GM12878 (cell line): ENCODE results near the gene MNT. TPM values are rescaled to one million over a fixed set of nuclear protein-coding genes. Genes with fewer than 3 reads are reported as not detected.

Experiments used
- ATAC-seq: fragments of 200-7000 bp; cut with Tn5 transposase; 3 replicates; pipeline ENCODE4 v1.9.1; 2020; ENCODE audit warnings: mild to moderate bottlenecking, moderate library complexity
- BruUV-seq: library from RNA; stranded (reverse); fragments of 400-500 nt; replicated peaks from 2 replicates; lab custom pipeline; 2021; lab: Mats Ljungman, UMichigan
- CTCF ChIA-PET: fragments of 300-600 bp; sonication (Branson Sonifier 250); formaldehyde crosslinking; extraction: SDS; loops from one replicate; lab custom pipeline; 2021; ENCODE audit warnings: inconsistent platforms; lab: Yijun Ruan, JAX
- POLR2A ChIA-PET: fragments of 350-600 bp; formaldehyde crosslinking; extraction: SDS; loops from one replicate; lab custom pipeline; 2021; ENCODE audit warnings: inconsistent platforms; lab: Charles Lee
- RAD21 ChIA-PET: fragments of 300-600 bp; sonication (Branson Sonifier 250); formaldehyde crosslinking; loops from one replicate; lab custom pipeline; 2023; ENCODE audit warnings: antibody characterized with exemption; ENCODE audit not compliant: unreplicated experiment; lab: Charles Lee
- SMC1A ChIA-PET: fragments of 300-600 bp; sonication (Branson Sonifier 250); formaldehyde crosslinking; loops from one replicate; lab custom pipeline; 2023; ENCODE audit not compliant: unreplicated experiment, uncharacterized antibody; lab: Charles Lee
- DNase-seq: peaks from one replicate; pipeline ENCODE4 v3.0.0-alpha.2; 2011; ENCODE audit warnings: low read depth, low spot score
- FAIRE-seq: peaks from 3 replicates; lab custom pipeline; 2011; peaks lifted over from hg19 to GRCh38; lab: Jason Lieb, UNC
- H2AFZ ChIP-seq: 2 replicates; pipeline ENCODE4 v1.6.0; 2011; ENCODE audit warnings: low read depth, low read length, control low read depth; ENCODE audit not compliant: control insufficient read depth
- H3K27ac ChIP-seq: 2 replicates; pipeline ENCODE4 v1.5.1; 2011; ENCODE audit warnings: control low read depth; ENCODE audit not compliant: control insufficient read depth, insufficient read depth
- H3K27me3 ChIP-seq, 2 experiments: replicated peaks in 1 of 2; 2 replicates each; pipeline versions ENCODE4 v1.6.0 to v1.6.1; 2011; ENCODE audit warnings: low read length in 1 of 2; ENCODE audit not compliant: control insufficient read depth in 2 of 2, insufficient read depth in 2 of 2
- H3K36me3 ChIP-seq, 2 experiments: 2 replicates each; pipeline ENCODE4 v1.5.1; 2011; ENCODE audit warnings: low read length in 1 of 2; ENCODE audit not compliant: control insufficient read depth in 2 of 2, insufficient read depth in 2 of 2
- H3K4me1 ChIP-seq: 2 replicates; pipeline ENCODE4 v1.6.1; 2011; ENCODE audit warnings: mild to moderate bottlenecking, low read length, moderate library complexity, mixed read lengths; ENCODE audit not compliant: control insufficient read depth, insufficient read depth
- H3K4me2 ChIP-seq: 2 replicates; pipeline ENCODE4 v1.6.0; 2011; ENCODE audit warnings: control low read depth; ENCODE audit not compliant: control insufficient read depth, insufficient read depth
- H3K4me3 ChIP-seq: fragments of 200-600 bp; sonication (generic); 2 replicates; pipeline ENCODE4 v1.5.1; 2016
- H3K79me2 ChIP-seq: 2 replicates; pipeline ENCODE4 v1.6.0; 2011; ENCODE audit warnings: low read length; ENCODE audit not compliant: control insufficient read depth, insufficient read depth
- H3K9ac ChIP-seq: 2 replicates; pipeline ENCODE4 v1.8.0; 2011; ENCODE audit warnings: low read length, control low read depth, mixed read lengths; ENCODE audit not compliant: control insufficient read depth, insufficient read depth
- H3K9me3 ChIP-seq: replicated peaks from 3 replicates; pipeline ENCODE4 v1.5.1; 2011; ENCODE audit warnings: mild to moderate bottlenecking, low read length; ENCODE audit not compliant: control insufficient read depth, insufficient read depth
- H4K20me1 ChIP-seq: 2 replicates; pipeline ENCODE4 v1.6.0; 2011; ENCODE audit not compliant: control insufficient read depth, insufficient read depth
- ASH2L ChIP-seq: fragments of 300-600, 200-600 bp; sonication (generic); IDR thresholded peaks from 2 replicates; pipeline ENCODE4 v1.6.1; 2017; ENCODE audit warnings: low read depth, mild to moderate bottlenecking, borderline replicate concordance
- ATF7 ChIP-seq: fragments of 450-650 bp; IDR thresholded peaks from 2 replicates; pipeline ENCODE4 v1.6.1; 2016; ENCODE audit warnings: low read depth, mild to moderate bottlenecking
- CBFB ChIP-seq: IDR thresholded peaks from 2 replicates; pipeline ENCODE4 v1.6.1; 2016; ENCODE audit warnings: antibody characterized with exemption, low read depth
- CHD1 ChIP-seq: IDR thresholded peaks from 2 replicates; pipeline ENCODE4 v1.6.1; 2012; ENCODE audit warnings: low read depth, low read length, improper control_type of control experiment
- FOXK2 ChIP-seq: fragments of 450-650 bp; IDR thresholded peaks from 2 replicates; pipeline ENCODE4 v1.6.1; 2017; ENCODE audit warnings: mild to moderate bottlenecking, moderate library complexity
- HCFC1 ChIP-seq: fragments of 150-350 bp; IDR thresholded peaks from 2 replicates; pipeline ENCODE4 v1.6.1; 2014; ENCODE audit warnings: low read length
- HDGF ChIP-seq: fragments of 450-650 bp; IDR thresholded peaks from 2 replicates; pipeline ENCODE4 v1.6.1; 2016; ENCODE audit warnings: antibody characterized with exemption
- JUNB ChIP-seq: IDR thresholded peaks from 2 replicates; pipeline ENCODE4 v1.6.1; 2016; ENCODE audit warnings: antibody characterized with exemption, mild to moderate bottlenecking
- JUND ChIP-seq: IDR thresholded peaks from 2 replicates; pipeline ENCODE4 v1.6.1; 2012; ENCODE audit warnings: low read depth, mild to moderate bottlenecking, low read length, improper control_type of control experiment, moderate library complexity
- MEF2A ChIP-seq: IDR thresholded peaks from 2 replicates; pipeline ENCODE4 v1.6.1; 2011; ENCODE audit warnings: low read depth, mild to moderate bottlenecking, low read length, moderate library complexity; ENCODE audit not compliant: insufficient read depth
- NBN ChIP-seq: fragments of 450-650 bp; IDR thresholded peaks from 2 replicates; pipeline ENCODE4 v1.6.1; 2016
- NR2C1 ChIP-seq: fragments of 450-650 bp; IDR thresholded peaks from 2 replicates; pipeline ENCODE4 v1.6.1; 2017; ENCODE audit warnings: antibody characterized with exemption, mild to moderate bottlenecking, moderate library complexity
- NR2F1 ChIP-seq: fragments of 450-650 bp; conservative IDR thresholded peaks from 2 replicates; pipeline ENCODE4 v1.6.1; 2017; ENCODE audit warnings: mild to moderate bottlenecking
- RAD21 ChIP-seq: IDR thresholded peaks from 2 replicates; pipeline ENCODE4 v1.6.1; 2011; ENCODE audit warnings: mild to moderate bottlenecking, low read depth, low read length, moderate library complexity; ENCODE audit not compliant: insufficient read depth
- RAD51 ChIP-seq: fragments of 450-650 bp; IDR thresholded peaks from 2 replicates; pipeline ENCODE4 v1.6.1; 2016; ENCODE audit warnings: moderate library complexity, mild to moderate bottlenecking, inconsistent platforms
- STAT3 ChIP-seq: IDR thresholded peaks from 2 replicates; pipeline ENCODE4 v1.6.1; 2011; ENCODE audit warnings: low read depth, low read length, improper control_type of control experiment
- SUZ12 ChIP-seq: fragments of 200-600 bp; sonication (generic); IDR thresholded peaks from one replicate; pipeline ENCODE4 v1.6.1; 2018; ENCODE audit warnings: antibody characterized with exemption, mild to moderate bottlenecking; ENCODE audit not compliant: unreplicated experiment
- YY1 ChIP-seq: IDR thresholded peaks from 2 replicates; pipeline ENCODE4 v1.6.1; 2011; ENCODE audit warnings: low read depth, mild to moderate bottlenecking, low read length
- ZNF622 ChIP-seq: fragments of 450-650 bp; IDR thresholded peaks from 2 replicates; pipeline ENCODE4 v1.6.1; 2017; ENCODE audit warnings: mild to moderate bottlenecking, inconsistent platforms
- WGBS: methylation state at CpG from one replicate; pipeline ENCODE4 v1.1.6; 2016; ENCODE audit warnings: low lambda C conversion rate; ENCODE audit not compliant: insufficient replicate concordance, insufficient coverage; ENCODE audit errors: missing lambda C conversion rate; 5-methylcytosine and 5-hydroxymethylcytosine counted together
- in situ Hi-C: fragments of 300-500 bp; cut with MboI; formaldehyde crosslinking; loops from 9 replicates; pipeline ENCODE4 v1.14.3; 2018; ENCODE audit warnings: mixed read lengths
- intact Hi-C: fragments of 100-400 bp; cut with micrococcal nuclease; formaldehyde crosslinking; loops from one replicate; pipeline ENCODE4 v1.14.2; 2022; ENCODE audit not compliant: unreplicated experiment
- polyA plus RNA-seq, 11 experiments: library from polyadenylated mRNA; depleted of rRNA in 4 of 11; unstranded in 6 of 11; stranded (reverse) in 5 of 11; fragments of >200 nt; fragmentation: Nextera tagmentation in 4 of 11; fragmentation: Illumina TruSeq in 1 of 11; extraction: Ambion mirVana in 4 of 11; extraction: Trizol in 1 of 11; gene quantifications; 1 replicate in 1 of 11; 2 replicates in 10 of 11; pipeline versions ENCODE4 v1.2.1 to v1.2.3, GENCODE V29; 2011 to 2016; ENCODE audit warnings: inconsistent platforms in 2 of 11, missing spikeins in 2 of 11, low read depth in 1 of 11
- total RNA-seq, 4 experiments: library from RNA; depleted of rRNA in 3 of 4; stranded (reverse); fragments of >200 nt in 3 of 4; fragmentation: Illumina TruSeq in 1 of 4; extraction: Trizol in 1 of 4; gene quantifications; 2 replicates each; pipeline versions ENCODE4 v1.2.1 to v1.2.3, GENCODE V29; 2013 to 2021
- TF ChIP-seq, protein P1 (sequence below): fragments of 450-650 bp; IDR thresholded peaks from 2 replicates; pipeline ENCODE4 v1.6.1; 2018; ENCODE audit warnings: mild to moderate bottlenecking, low read depth, moderate library complexity; ENCODE audit not compliant: partially characterized antibody

Gene MNT
- total and polyA plus RNA-seq, 10 of the 15 experiments (the other 5 are each of a cell fraction or from before 2014, with no cell fraction given): 0.31 to 15.9 (median 3.8) TPM

DNA sequence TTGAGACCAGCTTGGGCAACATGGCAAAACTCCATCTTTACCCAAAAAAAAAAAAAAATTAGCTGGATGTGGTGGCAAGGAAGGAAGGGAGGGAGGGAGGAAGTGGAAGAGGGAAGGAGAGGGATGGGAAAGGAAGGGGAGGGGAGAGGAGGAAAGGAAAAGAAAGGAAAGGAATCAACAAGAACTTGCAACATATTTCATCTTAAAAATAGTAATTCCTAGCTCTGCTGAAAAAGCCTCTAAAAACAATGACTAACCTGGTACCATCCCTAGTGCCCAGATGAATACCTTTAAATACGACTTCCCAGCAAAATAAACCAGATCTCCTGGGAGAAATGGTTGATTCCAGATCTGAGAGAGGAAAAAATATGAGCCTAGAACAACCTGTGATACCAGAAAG, 27.1 kb upstream of the MNT start:
- Histone ChIP-seq H3K36me3 (peaks cover 0 to 8% of the 10 kb centered on the region in 2 experiments; a peak in 2 of 4 replicates), H2AFZ (no peak overlapping the region), H3K27me3 (no peaks in the 10 kb centered on the region), H3K9me3 (no peaks in the 10 kb centered on the region), H3K27ac (no peak overlapping the region), H3K79me2 (no peaks in the 10 kb centered on the region), H3K4me3 (no peak overlapping the region), H3K4me2 (no peak overlapping the region), H4K20me1 (no peaks in the 10 kb centered on the region), H3K9ac (no peak overlapping the region), H3K4me1 (no peaks in the 10 kb centered on the region)
- BruUV-seq: no TSS peak
- TF ChIP-seq YY1 (no peak), JUND (no peak), RAD21 (no peak), MEF2A (no peak), HDGF (no peak), NR2F1 (no peak), NBN (no peak), SUZ12 (no peak), ATF7 (no peak), FOXK2 (no peak), ZNF622 (no peak), ASH2L (no peak), CBFB (no peak), HCFC1 (no peak), NR2C1 (no peak), CHD1 (no peak), RAD51 (no peak), JUNB (no peak), STAT3 (no peak)
- TF ChIP-seq, protein P1, sequence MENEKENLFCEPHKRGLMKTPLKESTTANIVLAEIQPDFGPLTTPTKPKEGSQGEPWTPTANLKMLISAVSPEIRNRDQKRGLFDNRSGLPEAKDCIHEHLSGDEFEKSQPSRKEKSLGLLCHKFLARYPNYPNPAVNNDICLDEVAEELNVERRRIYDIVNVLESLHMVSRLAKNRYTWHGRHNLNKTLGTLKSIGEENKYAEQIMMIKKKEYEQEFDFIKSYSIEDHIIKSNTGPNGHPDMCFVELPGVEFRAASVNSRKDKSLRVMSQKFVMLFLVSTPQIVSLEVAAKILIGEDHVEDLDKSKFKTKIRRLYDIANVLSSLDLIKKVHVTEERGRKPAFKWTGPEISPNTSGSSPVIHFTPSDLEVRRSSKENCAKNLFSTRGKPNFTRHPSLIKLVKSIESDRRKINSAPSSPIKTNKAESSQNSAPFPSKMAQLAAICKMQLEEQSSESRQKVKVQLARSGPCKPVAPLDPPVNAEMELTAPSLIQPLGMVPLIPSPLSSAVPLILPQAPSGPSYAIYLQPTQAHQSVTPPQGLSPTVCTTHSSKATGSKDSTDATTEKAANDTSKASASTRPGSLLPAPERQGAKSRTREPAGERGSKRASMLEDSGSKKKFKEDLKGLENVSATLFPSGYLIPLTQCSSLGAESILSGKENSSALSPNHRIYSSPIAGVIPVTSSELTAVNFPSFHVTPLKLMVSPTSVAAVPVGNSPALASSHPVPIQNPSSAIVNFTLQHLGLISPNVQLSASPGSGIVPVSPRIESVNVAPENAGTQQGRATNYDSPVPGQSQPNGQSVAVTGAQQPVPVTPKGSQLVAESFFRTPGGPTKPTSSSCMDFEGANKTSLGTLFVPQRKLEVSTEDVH: no peak
- intact Hi-C loops (no loop called here), in situ Hi-C loops (no loop called here)
- ChIA-PET CTCF (interaction anchor here (0.9 to 2.2 kb wide), 2 partner anchors 12 to 44 kb away, joined by 3 to 5 read pairs; no protein-coding TSS in a partner anchor), RAD21 (no interaction called here), POLR2A (no interaction called here), SMC1A (interaction anchor here (0.6 to 1.7 kb wide), 4 partner anchors 12 to 54 kb away, joined by 3 to 5 read pairs (median 3); no protein-coding TSS in a partner anchor)
- ATAC-seq: no peak
- no peak for FAIRE-seq
- DNase-seq: no peak
- WGBS: 100% methylated on average over 1 of the region's 1 CpG
